Astrocyte of the cerebellum (primary cell): ENCODE results near the gene HDGFL2.
"Not testable (repeated sequence)": the region's sequence is repeated elsewhere in the genome, so short reads cannot be mapped to it uniquely, and the experiment has no call there.

Source experiments
- DNase-seq: peaks from one replicate; pipeline ENCODE4 v3.0.0-alpha.2; 2011; ENCODE audit warnings: low read depth
- H3K4me3 ChIP-seq: 2 replicates; pipeline ENCODE4 v1.5.1; 2011; ENCODE audit warnings: mild to moderate bottlenecking, low read depth, low read length, moderate library complexity
- in situ Hi-C: cut with HindIII; loops from 2 replicates; pipeline ENCODE4 v1.10.0; 2017; ENCODE audit warnings: low sequenced_read_pairs
- TF ChIP-seq, protein P1 (sequence below): IDR thresholded peaks from 2 replicates; pipeline ENCODE4 v1.5.1; 2012; ENCODE audit warnings: low read length, low read depth, moderate library complexity, mild to moderate bottlenecking; ENCODE audit errors: missing control alignments

HDGFL2 gene

DNA sequence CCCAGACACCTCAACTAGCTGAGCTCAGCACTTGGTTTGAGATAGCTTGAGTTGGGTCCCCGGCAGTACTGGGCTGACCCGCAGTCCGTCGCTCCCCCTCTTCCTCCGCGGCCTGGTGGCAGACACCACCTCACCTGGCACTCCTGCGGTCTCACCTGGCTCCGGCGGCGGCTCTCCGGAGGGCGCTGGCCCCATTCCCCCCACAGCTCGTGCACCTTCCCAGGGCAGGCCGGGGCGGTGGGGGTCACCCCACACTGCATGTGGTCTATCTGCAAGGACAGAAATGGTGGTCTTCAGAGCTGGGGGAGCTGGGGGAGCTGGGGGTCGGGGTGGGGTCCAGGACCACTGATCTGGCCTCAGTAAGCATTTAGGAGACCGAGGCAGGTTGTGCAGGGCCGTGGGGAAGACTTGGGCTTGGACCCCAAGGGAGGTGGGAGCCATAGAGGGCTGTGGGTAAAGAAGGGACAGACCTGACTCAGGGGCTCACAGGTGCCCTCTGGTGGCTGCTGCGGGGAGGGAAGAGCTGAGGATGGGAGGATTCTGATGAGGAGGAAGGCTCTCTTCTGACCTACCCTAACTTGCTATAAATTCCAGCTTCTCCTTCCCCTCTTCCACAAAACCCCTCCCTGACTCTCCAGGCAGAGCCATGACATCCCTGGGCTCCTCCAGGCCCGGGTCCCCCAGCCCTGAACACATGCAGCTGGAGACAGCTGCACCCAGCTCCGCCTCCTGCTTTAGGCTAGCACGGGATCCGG lies 52.9 kb downstream of the HDGFL2 start:
- no peak overlapping the region for H3K4me3 ChIP-seq
- no peak for DNase-seq
- in situ Hi-C loops = no loop called here
- TF ChIP-seq, protein P1, sequence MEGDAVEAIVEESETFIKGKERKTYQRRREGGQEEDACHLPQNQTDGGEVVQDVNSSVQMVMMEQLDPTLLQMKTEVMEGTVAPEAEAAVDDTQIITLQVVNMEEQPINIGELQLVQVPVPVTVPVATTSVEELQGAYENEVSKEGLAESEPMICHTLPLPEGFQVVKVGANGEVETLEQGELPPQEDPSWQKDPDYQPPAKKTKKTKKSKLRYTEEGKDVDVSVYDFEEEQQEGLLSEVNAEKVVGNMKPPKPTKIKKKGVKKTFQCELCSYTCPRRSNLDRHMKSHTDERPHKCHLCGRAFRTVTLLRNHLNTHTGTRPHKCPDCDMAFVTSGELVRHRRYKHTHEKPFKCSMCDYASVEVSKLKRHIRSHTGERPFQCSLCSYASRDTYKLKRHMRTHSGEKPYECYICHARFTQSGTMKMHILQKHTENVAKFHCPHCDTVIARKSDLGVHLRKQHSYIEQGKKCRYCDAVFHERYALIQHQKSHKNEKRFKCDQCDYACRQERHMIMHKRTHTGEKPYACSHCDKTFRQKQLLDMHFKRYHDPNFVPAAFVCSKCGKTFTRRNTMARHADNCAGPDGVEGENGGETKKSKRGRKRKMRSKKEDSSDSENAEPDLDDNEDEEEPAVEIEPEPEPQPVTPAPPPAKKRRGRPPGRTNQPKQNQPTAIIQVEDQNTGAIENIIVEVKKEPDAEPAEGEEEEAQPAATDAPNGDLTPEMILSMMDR = peak; percentile 83

DNA sequence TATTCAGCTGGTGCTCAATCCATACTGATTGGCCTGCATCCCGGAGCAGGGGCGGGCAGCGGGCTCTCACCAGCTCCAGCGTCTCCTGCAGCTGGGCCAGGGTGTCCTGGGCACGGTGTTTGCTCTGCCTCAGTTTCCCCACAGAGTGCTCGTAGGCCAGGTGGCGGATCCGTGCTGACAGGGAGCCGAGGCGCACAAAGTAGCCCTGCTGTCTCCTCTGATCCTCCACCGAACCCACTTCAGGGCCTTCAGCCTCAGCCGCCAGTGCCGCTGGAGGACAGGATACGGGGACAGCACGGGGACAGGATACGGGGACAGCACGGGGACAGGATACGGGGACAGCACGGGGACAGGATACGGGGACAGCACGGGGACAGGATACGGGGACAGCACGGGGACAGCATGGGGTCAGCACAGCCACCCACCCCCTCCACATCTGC lies 53.5 kb downstream of the HDGFL2 start:
- H3K4me3 ChIP-seq = no peak overlapping the region
- TF ChIP-seq, protein P1 = no peak
- DNase-seq = no peak
- in situ Hi-C loops = no loop called here

DNA sequence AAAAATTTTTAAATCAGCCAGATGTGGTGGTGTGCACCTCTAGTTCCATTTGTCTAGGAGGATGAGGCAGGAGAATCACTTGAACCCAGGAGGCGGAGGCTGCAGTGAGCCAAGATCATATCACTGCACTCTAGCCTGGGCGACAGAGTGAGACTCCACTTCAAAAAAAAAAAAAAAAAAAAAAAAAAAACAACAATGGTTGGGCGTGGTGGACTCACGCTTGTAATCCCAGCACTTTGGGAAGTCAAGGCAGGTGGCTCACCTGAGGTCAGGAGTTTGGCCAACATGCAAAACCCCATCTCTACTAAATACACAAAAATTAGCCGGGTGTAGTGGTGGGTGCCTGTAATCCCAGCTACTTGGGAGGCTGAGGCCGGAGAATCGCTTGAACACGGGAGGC lies 55.3 kb downstream of the HDGFL2 start:
- DNase-seq, in situ Hi-C loops, H3K4me3 ChIP-seq: not testable (repeated sequence)

DNA sequence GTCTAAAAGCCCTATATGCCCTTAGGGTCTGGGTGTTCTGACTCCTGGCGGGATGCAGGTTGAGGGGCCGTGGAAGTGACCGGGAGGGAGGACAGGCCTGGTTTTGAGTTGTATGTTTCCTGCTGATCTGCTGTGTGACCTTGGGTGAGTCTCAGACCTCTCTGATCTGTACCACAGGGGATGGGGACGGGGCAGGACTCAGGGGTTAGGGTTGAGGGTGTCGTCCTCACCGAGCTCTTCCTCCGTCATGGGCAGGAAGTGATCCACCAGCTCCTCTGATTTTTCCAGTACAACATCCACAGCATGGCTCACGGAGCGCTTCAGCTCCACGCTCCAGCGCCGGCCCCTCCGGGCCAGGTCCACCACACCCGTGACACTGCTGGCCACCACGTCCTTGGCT lies 56.7 kb downstream of the HDGFL2 start:
- no peak for DNase-seq
- in situ Hi-C loops = no loop called here
- no peak overlapping the region for H3K4me3 ChIP-seq
- TF ChIP-seq, protein P1 = no peak

DNA sequence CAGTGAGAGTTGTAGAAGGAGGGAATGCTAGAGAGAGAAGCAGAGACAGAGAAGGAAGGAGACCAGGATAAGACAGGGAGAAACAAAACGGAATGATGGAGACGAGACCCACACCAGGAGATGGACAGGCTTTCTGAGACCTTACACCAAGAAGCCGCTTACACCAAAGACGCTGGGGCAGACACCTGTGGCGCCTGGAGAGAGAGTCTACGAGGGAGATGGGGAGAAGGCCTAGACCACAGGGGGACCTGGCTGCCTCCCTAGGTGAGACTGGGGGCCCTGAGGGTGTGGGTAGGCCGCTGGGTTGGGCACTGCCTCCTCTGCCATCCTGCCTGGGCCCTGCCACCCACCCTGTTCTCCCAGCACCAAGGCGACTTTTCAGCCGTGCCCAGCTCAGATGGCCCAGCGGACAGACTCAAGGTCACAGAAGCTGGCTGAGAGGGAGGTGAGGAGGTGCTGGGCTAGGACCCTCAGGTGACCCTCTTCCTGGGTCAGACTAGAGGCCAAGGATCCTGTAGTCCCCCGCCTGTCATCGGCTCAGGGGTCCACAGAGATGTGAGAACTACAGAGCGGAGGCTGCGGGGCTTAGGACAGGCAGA lies 57.9 kb downstream of the HDGFL2 start:
- no peak overlapping the region for H3K4me3 ChIP-seq
- TF ChIP-seq, protein P1 = no peak
- DNase-seq = no peak
- in situ Hi-C loops = no loop called here

DNA sequence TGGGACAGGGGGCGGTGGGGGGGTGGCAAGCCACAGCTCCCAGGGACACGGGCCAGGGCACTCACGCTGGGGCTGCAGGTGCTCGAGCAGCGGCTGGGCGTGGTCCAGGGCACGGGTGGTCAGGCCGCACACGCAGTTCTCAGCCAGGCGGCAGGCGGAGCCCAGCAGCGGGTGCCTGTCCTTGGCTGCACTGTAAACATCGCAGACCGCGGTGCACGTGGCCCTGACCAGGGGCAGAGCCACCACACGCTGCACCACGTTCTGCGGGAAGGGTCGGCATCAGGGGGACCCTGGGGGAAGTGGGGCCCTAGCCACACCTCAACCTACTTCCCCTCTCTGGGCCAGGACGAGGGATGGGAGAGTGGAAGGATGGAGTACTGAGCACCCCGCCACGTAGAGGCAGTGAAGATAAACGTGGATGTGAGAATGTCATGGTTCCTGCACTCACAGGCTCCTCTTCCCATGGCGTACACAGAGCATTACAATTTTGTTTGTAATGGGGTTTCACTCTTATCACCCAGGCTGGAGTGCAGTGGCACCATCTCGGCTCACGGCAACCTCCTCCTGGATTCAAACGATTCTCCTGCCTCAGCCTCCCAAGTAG lies 59.6 kb downstream of the HDGFL2 start:
- no peak overlapping the region for H3K4me3 ChIP-seq
- in situ Hi-C loops = no loop called here
- DNase-seq = no peak
- TF ChIP-seq, protein P1 = no peak

DNA sequence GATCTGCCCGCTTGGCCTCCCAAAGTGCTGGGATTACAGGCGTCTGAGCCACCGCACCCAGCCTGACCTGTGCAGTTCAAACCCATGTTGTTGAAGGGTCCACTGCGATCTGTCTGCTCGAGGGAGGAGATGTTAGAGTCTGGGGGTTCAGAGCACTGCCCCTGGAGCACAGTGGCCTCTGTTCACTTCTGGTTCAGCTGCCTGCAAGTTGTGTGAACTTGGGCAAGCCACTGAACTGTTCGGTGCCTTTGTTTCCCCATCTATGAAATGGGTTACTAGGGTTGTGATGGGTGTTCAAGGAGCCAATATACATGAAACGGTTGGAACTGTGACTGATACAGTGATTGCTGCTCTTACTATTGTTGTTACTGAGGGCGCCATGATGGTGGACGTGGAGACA lies 61.2 kb downstream of the HDGFL2 start:
- in situ Hi-C loops = no loop called here
- DNase-seq = no peak
- no peak overlapping the region for H3K4me3 ChIP-seq
- TF ChIP-seq, protein P1 = no peak
